Measurements from ENCODE around the gene TBCE. TPM values are rescaled to one million over a fixed set of nuclear protein-coding genes. Genes with fewer than 3 reads are reported as not detected.

Gene TBCE
- total RNA-seq, 1 experiment from 2014 or later: 20.8 TPM

GRCh38 chr1:235465066-235465465, 97.8 kb downstream of the TBCE start:
- TF ChIP-seq ZFX (IDR thresholded peaks at IDR 0.05): no peak
- TF ChIP-seq TCF7L2 (IDR thresholded peaks at IDR 0.05; ENCODE audit: borderline replicate concordance, extremely low read depth, insufficient read depth, insufficient read length): no peak
- TF ChIP-seq CEBPB (IDR thresholded peaks at IDR 0.05; ENCODE audit: low read depth): no peak
- no peak for TF ChIP-seq POLR2A (IDR thresholded peaks at IDR 0.05; ENCODE audit: borderline replicate concordance, extremely low read depth, insufficient read depth, insufficient read length)
- no peak for TF ChIP-seq ELF1 (IDR thresholded peaks at IDR 0.05; ENCODE audit: borderline replicate concordance, low read depth)
- no peak for TF ChIP-seq MAX (IDR thresholded peaks at IDR 0.05)
- TF ChIP-seq EZH2phosphoT487 (IDR thresholded peaks at IDR 0.05; ENCODE audit: borderline replicate concordance): no peak
- no peak for TF ChIP-seq ATF3 (IDR thresholded peaks at IDR 0.05)
- no peak for TF ChIP-seq SIN3A (IDR thresholded peaks at IDR 0.05; ENCODE audit: low read depth)
- TF ChIP-seq REST (IDR thresholded peaks at IDR 0.05; ENCODE audit: low read depth): no peak
- TF ChIP-seq POLR2AphosphoS5 (IDR thresholded peaks at IDR 0.05; ENCODE audit: low read depth, low read length): no peak
- no peak for TF ChIP-seq EZH2 (IDR thresholded peaks at IDR 0.05)
- no peak for TF ChIP-seq YY1 (IDR thresholded peaks at IDR 0.05; ENCODE audit: extremely low read depth, insufficient replicate concordance, low read depth, low read length)
- no peak for TF ChIP-seq CTCF (IDR thresholded peaks at IDR 0.05 in 2 of 3, conservative IDR thresholded peaks at IDR 0.05 in 1 of 3; ENCODE audit: borderline replicate concordance in 1 of 3, insufficient read depth in 1 of 3, low read depth in 2 of 3, low read length in 2 of 3)
- no peak for TF ChIP-seq SP1 (IDR thresholded peaks at IDR 0.05; ENCODE audit: low read depth)
- TF ChIP-seq RAD21 (IDR thresholded peaks at IDR 0.05; ENCODE audit: low read depth): no peak
- no peak for TF ChIP-seq EGR1 (IDR thresholded peaks at IDR 0.05; ENCODE audit: low read depth)
- TF ChIP-seq JUND (IDR thresholded peaks at IDR 0.05): no peak
- BruUV-seq (replicated peaks): no TSS peak
- H3K27me3 ChIP-seq (ENCODE audit: insufficient read depth, low read length): no peaks in the 10 kb centered on the region

More at GRCh38 chr1:235465066-235465465, 97.8 kb downstream of the TBCE start:
- H3K36me3 ChIP-seq (ENCODE audit: control insufficient read depth in 1 of 2, insufficient read depth in 2 of 2, low read length in 2 of 2): peaks cover 5 to 9% of the 10 kb centered on the region in 2 experiments; a peak in 1 of 4 replicates
- POLR2A ChIA-PET: no interaction called here
- H3K27ac ChIP-seq (ENCODE audit: low read depth, low read length): no peak overlapping the region
- H3K4me1 ChIP-seq (ENCODE audit: control insufficient read depth in 1 of 2, insufficient read depth in 2 of 2, low read length in 2 of 2): peaks cover 20 to 22% of the 10 kb centered on the region in 2 experiments
- intact Hi-C loops (cut with micrococcal nuclease): no loop called here
- RAD21 ChIA-PET (ENCODE audit: low non-redundant PET in 1 of 2, low total read pairs in 2 of 2, uncharacterized antibody in 2 of 2, unreplicated experiment in 2 of 2): no interaction called here
- H3K79me2 ChIP-seq (ENCODE audit: insufficient read depth, low read length): no peaks in the 10 kb centered on the region
- no peak overlapping the region for H3K4me3 ChIP-seq (replicated peaks in 1 of 2; ENCODE audit: low read depth in 1 of 2, low read length in 2 of 2)
- no peaks in the 10 kb centered on the region for H3K9me2 ChIP-seq (ENCODE audit: insufficient read depth)
- no peak overlapping the region for H3K4me2 ChIP-seq (ENCODE audit: low read length)
- H4K20me1 ChIP-seq (ENCODE audit: insufficient read depth): no peaks in the 10 kb centered on the region
- ATAC-seq (no peak), DNase-seq (ENCODE audit: low read depth, low spot score) (no peak)
- no peak overlapping the region for H2AFZ ChIP-seq (ENCODE audit: low read depth, low read length, poor library complexity, severe bottlenecking)
- no peak overlapping the region for H3K9ac ChIP-seq (ENCODE audit: low read length)
- no peaks in the 10 kb centered on the region for H3K9me3 ChIP-seq (ENCODE audit: control insufficient read depth in 1 of 2, insufficient read depth in 1 of 2, low read depth in 1 of 2, low read length in 2 of 2)
- CTCF ChIA-PET: no interaction called here

All from HCT116 (cell line).